Fibroblast of skin of abdomen (primary cell): Measurements from ENCODE around the gene SLC25A20.
A peak's percentile ranks its signal among the peaks of the same experiment; 100 is the strongest.

Experiments used
- DNase-seq: peaks from one replicate; pipeline ENCODE4 v3.0.0-alpha.2; 2013

The SLC25A20 gene

GRCh38 chr3:48897460-48898376 is 964 bp downstream of the SLC25A20 start:
- no peak for DNase-seq

GRCh38 chr3:48896936-48897335 is 1.7 kb downstream of the SLC25A20 start:
- no peak for DNase-seq

GRCh38 chr3:48894516-48894915 is 4.2 kb downstream of the SLC25A20 start:
- DNase-seq: no peak

GRCh38 chr3:48891606-48892005 is 7.1 kb downstream of the SLC25A20 start:
- DNase-seq: no peak

GRCh38 chr3:48885753-48886152 is 12.9 kb downstream of the SLC25A20 start:
- no peak for DNase-seq

- no peak for DNase-seq
Observed at GRCh38 chr3:48881652-48882114, 17.0 kb downstream of the SLC25A20 start.

GRCh38 chr3:48881006-48881405 is 17.7 kb downstream of the SLC25A20 start:
- DNase-seq: no peak

- no peak for DNase-seq
Observed at GRCh38 chr3:48879994-48880377, 18.7 kb downstream of the SLC25A20 start.

- DNase-seq: no peak
Observed at GRCh38 chr3:48879307-48879993, 19.2 kb downstream of the SLC25A20 start.

- no peak for DNase-seq
Observed at GRCh38 chr3:48877671-48878070, 21.0 kb downstream of the SLC25A20 start.

- no peak for DNase-seq
Observed at GRCh38 chr3:48863122-48863521, 35.6 kb downstream of the SLC25A20 start.

- DNase-seq: no peak
Observed at GRCh38 chr3:48859206-48859605, 39.5 kb downstream of the SLC25A20 start.

GRCh38 chr3:48858709-48859108 is 40.0 kb downstream of the SLC25A20 start:
- no peak for DNase-seq

GRCh38 chr3:48857641-48858040 is 41.0 kb downstream of the SLC25A20 start:
- DNase-seq: no peak

GRCh38 chr3:48856469-48856868 is 42.2 kb downstream of the SLC25A20 start:
- no peak for DNase-seq

GRCh38 chr3:48855681-48856447 is 42.8 kb downstream of the SLC25A20 start:
- no peak for DNase-seq

- no peak for DNase-seq
Observed at GRCh38 chr3:48852151-48852550, 46.5 kb downstream of the SLC25A20 start.

GRCh38 chr3:48851407-48851806 is 47.3 kb downstream of the SLC25A20 start:
- DNase-seq: peak; percentile 21

GRCh38 chr3:48848816-48849515 is 49.7 kb downstream of the SLC25A20 start:
- no peak for DNase-seq

- peak; percentile 89 for DNase-seq
Observed at GRCh38 chr3:48847504-48848423, 50.9 kb downstream of the SLC25A20 start, which contains the start of gene PRKAR2A. Gene PRKAR2A, minus strand, starts transcription at chr3:48847874. Its CDS starts 278 bp downstream, at chr3:48847596.

- peak; percentile 73 for DNase-seq
Observed at GRCh38 chr3:48847053-48847503, 51.6 kb downstream of the SLC25A20 start.
